Heart left ventricle (tissue), 16 donors: Measurements from ENCODE around the gene QSOX2. TPM values are rescaled to one million over a fixed set of nuclear protein-coding genes. Genes with fewer than 3 reads are reported as not detected.

Experiments used
- ATAC-seq, 4 donors: fragments of 200-7000 bp; cut with Tn5 transposase; one replicate each; pipeline ENCODE4 v1.9.1; 2020 to 2022; ENCODE audit warnings: moderate library complexity in 4 of 4, mild to moderate bottlenecking in 3 of 4, moderate number of reproducible peaks in 1 of 4
- DNase-seq, 5 donors: peaks; one replicate each; pipeline ENCODE4 v3.0.0-alpha.2; 2020
- H3K27ac ChIP-seq, 12 donors: fragments of 200-600 bp; sonication (generic) in 4 of 12; one replicate each; pipeline versions ENCODE4 v1.5.0 to v1.8.0; 2016 to 2022; ENCODE audit warnings: mild to moderate bottlenecking in 2 of 12
- H3K27me3 ChIP-seq, 9 donors: fragments of 200-600 bp; sonication (generic) in 2 of 9; one replicate each; pipeline versions ENCODE4 v1.5.1 to v1.8.0; 2016 to 2022; ENCODE audit warnings: mild to moderate bottlenecking in 3 of 9
- H3K36me3 ChIP-seq, 9 donors: fragments of 200-600 bp; sonication (generic) in 2 of 9; one replicate each; pipeline versions ENCODE4 v1.5.0 to v1.8.0; 2018 to 2022; ENCODE audit warnings: mild to moderate bottlenecking in 2 of 9
- H3K4me1 ChIP-seq, 12 donors: fragments of 200-600 bp; sonication (generic) in 4 of 12; one replicate each; pipeline versions ENCODE4 v1.5.0 to v1.8.0; 2016 to 2022; ENCODE audit warnings: mild to moderate bottlenecking in 3 of 12
- H3K4me3 ChIP-seq, 12 donors: fragments of 200-600 bp; sonication (generic) in 4 of 12; one replicate each; pipeline versions ENCODE4 v1.5.0 to v1.8.0; 2017 to 2022; ENCODE audit warnings: mild to moderate bottlenecking in 9 of 12, moderate library complexity in 4 of 12
- H3K9me3 ChIP-seq, 12 donors: fragments of 200-600 bp; sonication (generic) in 4 of 12; one replicate each; pipeline versions ENCODE4 v1.5.0 to v1.8.0; 2016 to 2022; ENCODE audit warnings: mild to moderate bottlenecking in 1 of 12
- POLR2A ChIP-seq, 2 donors: fragments of 450-650 bp; IDR thresholded peaks; one replicate each; pipeline ENCODE4 v1.6.1; 2017; ENCODE audit warnings: antibody characterized with exemption in 2 of 2, mild to moderate bottlenecking in 2 of 2, moderate library complexity in 2 of 2
- WGBS, 4 donors: extraction: QIAGEN DNeasy Blood & Tissue Kit in 2 of 4; methylation state at CpG; one replicate each; pipeline versions ENCODE4 v1.1.5 to v1.1.7; 2013 to 2018; 5-methylcytosine and 5-hydroxymethylcytosine counted together
- intact Hi-C, 10 donors: fragments of 100-400 bp; cut with DNase I; formaldehyde crosslinking; loops; one replicate each; pipeline versions ENCODE4 v1.11.1 to v1.14.2; 2022
- polyA plus RNA-seq, 2 donors: library from polyadenylated mRNA; stranded (reverse); fragments of 200-250 nt; gene quantifications; one replicate each; pipeline ENCODE4 v1.2.3, GENCODE V29; 2013
- total RNA-seq, 9 donors: library from RNA; depleted of rRNA in 2 of 9; stranded (reverse); fragments of >200 nt in 2 of 9; fragmentation: NEBNext Ultra II Directional in 3 of 9; extraction: Animal tissue kit (Norgen Biotek cat#: 25700) in 3 of 9; gene quantifications; one replicate each; pipeline versions ENCODE4 v1.1.0 to v1.2.4, GENCODE V29; 2016 to 2023
- TF ChIP-seq, protein P1 (sequence below), 12 donors: fragments of 200-600 bp; sonication (generic) in 4 of 12; IDR thresholded peaks; one replicate each; pipeline versions ENCODE4 v1.5.0 to v1.8.0; 2018 to 2022; ENCODE audit warnings: antibody characterized with exemption in 12 of 12, mild to moderate bottlenecking in 5 of 12
- donor health status: ischemic (EF 13 %, LVEDD 7.1; RV severe dilation, severe dysfunction).
- donor health status: healthy with polysubstance abuse.
- donor health status: DM: no; HTN: yes; CAD: no.
- donor health status: DM: no; HTN: no; CAD: no.
- donor health status: ischemic (EF 25% LVEDD 6.9; RV normal size, moderate dysfunction).
- donor health status: ischemic (EF 25% LVEDD 5.7; RV mildly dilated, moderate dysfunction).
- donor health status: healthy.
- donor health status: DM: yes; HTN: yes; CAD: no.
- donor health status: ischemic (EF 35%, LVEDD 5.7; RV mildly dilated, moderate dysfunction).
- donor health status: nonischemic (EF 11% LVEDD 7.7; RV severe dilation, severe dysfunction).
- donor health status: DM: yes; HTN: yes; CAD: no.
- donor health status: PGD.
- donor health status: ischemic (EF 29% LVEDD 5.4; RV normal size, mild dysfunction).
- donor health status: nonischemic (EF 23%, LVEDD 6.1; RV moderate dilation, normal function).

QSOX2 gene
- total and polyA plus RNA-seq, 11 donors, result 4.3 to 9.9 (median 5.9) TPM

DNA sequence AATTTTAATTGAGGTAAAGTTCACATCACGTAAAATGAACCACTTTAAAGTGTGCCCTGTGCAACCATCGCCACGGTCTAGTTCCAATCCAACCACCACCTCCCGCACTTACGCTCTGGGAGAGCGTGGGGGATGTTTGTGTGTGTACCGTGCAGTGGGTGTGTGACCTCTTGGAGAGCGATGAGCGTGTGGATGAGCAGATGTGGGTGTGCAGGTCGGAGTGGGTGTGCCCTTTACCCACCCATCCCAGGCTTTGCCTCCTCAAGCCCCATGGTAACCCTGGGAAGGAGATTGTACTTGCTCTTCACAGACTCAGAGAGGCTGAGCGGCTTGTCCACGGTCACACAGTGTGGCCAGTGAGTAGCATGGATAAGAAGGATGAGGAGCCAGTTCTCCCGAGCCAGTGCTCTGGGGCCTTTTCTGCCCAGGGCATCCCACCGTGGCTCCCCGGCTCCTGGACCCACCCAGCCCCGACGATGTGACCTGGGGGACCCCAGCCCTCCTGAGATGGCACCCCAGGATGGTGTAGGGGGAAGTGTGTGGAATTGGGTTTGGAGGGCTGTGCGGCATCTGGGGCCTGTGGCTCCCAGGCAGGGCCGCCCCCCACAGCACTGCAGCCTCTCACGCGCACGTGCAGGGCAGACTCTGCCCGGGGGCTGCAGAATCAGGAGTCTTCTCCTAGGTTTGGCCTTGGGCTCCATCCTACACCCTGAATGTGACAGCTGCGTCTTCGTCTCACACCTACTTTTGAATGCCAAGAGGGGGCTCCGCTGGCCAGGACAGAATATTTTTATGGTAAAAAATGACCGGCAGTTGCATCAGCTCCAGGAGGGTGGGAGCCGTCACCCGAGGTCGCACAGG lies 54.3 kb downstream of the QSOX2 start:
- Histone ChIP-seq H3K27ac (no peak overlapping the region), H3K27me3 (peaks cover 32 to 94% (median 71%) of the 10 kb centered on the region in 9 donors), H3K4me1 (peaks cover 0 to 22% (median 0%) of the 10 kb centered on the region in 12 donors), H3K36me3 (no peaks in the 10 kb centered on the region), H3K9me3 (no peaks in the 10 kb centered on the region), H3K4me3 (no peak overlapping the region)
- TF ChIP-seq POLR2A (IDR thresholded peaks at IDR 0.05), result no peak
- TF ChIP-seq, protein P1, sequence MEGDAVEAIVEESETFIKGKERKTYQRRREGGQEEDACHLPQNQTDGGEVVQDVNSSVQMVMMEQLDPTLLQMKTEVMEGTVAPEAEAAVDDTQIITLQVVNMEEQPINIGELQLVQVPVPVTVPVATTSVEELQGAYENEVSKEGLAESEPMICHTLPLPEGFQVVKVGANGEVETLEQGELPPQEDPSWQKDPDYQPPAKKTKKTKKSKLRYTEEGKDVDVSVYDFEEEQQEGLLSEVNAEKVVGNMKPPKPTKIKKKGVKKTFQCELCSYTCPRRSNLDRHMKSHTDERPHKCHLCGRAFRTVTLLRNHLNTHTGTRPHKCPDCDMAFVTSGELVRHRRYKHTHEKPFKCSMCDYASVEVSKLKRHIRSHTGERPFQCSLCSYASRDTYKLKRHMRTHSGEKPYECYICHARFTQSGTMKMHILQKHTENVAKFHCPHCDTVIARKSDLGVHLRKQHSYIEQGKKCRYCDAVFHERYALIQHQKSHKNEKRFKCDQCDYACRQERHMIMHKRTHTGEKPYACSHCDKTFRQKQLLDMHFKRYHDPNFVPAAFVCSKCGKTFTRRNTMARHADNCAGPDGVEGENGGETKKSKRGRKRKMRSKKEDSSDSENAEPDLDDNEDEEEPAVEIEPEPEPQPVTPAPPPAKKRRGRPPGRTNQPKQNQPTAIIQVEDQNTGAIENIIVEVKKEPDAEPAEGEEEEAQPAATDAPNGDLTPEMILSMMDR (IDR thresholded peaks at IDR 0.05), result no peak
- WGBS, 4 donors, result 42 to 62% (median 44%) methylated on average over 15 to 30 of the region's 30 CpGs
- DNase-seq (no peak), ATAC-seq (peak in 1 of 4 donors; percentile 24)
- intact Hi-C loops, result no loop called here

DNA sequence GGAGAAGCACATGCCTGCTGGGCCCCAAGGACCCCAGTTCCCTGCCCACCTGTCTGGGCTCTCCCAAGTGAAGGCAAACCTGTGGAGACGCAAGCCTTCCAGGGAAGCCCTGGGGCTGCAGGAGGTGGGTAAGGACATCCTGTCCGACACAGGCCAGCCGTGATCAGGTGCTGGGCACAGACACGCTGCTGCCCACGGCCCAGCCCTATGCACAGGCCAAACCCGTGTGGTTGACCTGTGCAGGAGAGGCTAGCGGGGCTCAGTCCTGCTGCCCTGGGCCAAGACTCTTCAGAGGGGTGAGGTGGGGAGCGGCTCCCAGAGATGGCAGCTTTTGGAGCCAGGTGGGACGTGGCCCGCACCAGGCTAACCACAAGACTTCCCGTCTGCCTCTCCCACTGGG lies 55.0 kb downstream of the QSOX2 start:
- no peak for DNase-seq
- Histone ChIP-seq H3K4me1 (peaks cover 0 to 22% (median 0%) of the 10 kb centered on the region in 12 donors), H3K27ac (no peak overlapping the region), H3K9me3 (no peaks in the 10 kb centered on the region), H3K4me3 (no peak overlapping the region), H3K27me3 (peaks cover 28 to 92% (median 67%) of the 10 kb centered on the region in 9 donors), H3K36me3 (no peaks in the 10 kb centered on the region)
- intact Hi-C loops, result no loop called here
- TF ChIP-seq, protein P1 (IDR thresholded peaks at IDR 0.05), result no peak
- TF ChIP-seq POLR2A (IDR thresholded peaks at IDR 0.05), result no peak
- no peak for ATAC-seq
- WGBS, 4 donors, result 46 to 77% (median 60%) methylated on average over 8 to 11 of the region's 11 CpGs

DNA sequence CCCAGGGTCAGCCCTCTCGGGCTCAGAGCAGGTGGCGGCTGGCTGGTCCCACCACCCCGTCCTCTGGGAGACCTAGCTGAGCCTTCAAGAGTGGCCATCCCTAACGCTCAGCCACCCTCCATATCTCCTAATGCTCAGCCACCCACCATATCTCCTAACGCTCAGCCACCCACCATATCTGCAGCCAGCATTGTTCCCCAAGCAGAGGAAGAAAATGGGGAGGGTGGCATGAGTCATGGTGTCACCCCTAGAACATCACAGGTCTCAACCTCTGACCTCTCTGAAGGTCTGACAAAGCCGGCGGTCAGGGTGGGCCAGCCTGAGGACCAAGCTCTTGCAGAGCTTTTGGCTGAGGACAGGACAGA lies 55.4 kb downstream of the QSOX2 start:
- Histone ChIP-seq H3K4me3 (no peak overlapping the region), H3K27ac (no peak overlapping the region), H3K4me1 (peaks cover 0 to 22% (median 0%) of the 10 kb centered on the region in 12 donors), H3K36me3 (no peaks in the 10 kb centered on the region), H3K27me3 (peaks cover 29 to 92% (median 67%) of the 10 kb centered on the region in 9 donors), H3K9me3 (no peaks in the 10 kb centered on the region)
- DNase-seq (no peak), ATAC-seq (no peak)
- intact Hi-C loops, result no loop called here
- TF ChIP-seq POLR2A (IDR thresholded peaks at IDR 0.05), result no peak
- TF ChIP-seq, protein P1 (IDR thresholded peaks at IDR 0.05), result no peak
- 48 to 66% (median 61%) methylated on average over 4 to 7 of the region's 7 CpGs for WGBS, 4 donors

DNA sequence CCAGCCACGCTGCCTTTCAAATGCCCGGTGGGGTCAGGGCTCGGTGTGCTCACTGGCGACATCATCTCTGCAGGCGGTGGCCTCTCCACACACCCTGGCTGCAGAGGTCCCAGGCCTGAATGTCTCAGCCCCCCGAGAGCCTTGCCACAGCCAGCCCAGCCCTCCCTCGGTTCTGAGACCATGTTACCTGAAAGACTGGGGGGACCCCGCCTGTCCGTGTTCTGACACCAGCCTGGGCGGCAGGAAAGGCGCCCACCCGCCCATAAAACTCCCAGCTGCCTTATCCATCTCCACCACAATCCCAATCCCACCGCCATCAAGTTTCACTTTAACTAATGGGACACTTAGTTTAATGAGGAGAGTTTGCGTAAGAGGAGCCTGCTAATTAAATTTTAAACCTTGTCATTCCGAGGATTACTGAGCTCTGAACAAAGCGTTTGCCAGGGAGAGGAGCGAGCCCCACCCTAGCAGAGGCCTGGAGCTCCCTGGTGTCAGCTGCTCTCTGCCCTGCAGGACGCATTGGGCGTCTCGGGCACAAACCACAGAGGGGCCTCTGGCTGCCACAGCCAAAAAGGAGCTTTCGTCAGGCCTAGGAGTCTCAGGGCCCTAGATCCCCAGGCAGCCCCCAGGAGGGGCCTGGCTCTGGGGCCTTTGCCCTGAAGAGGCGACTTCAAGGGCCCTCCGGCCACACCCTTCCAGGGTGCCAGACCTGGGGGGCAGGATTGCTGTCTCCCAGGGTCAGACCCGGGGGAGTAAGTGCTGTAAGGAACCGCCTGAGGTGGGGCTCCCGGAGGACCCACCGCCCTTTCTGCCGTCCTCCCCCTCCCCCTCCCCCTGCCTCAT lies 56.0 kb downstream of the QSOX2 start:
- intact Hi-C loops, result no loop called here
- Histone ChIP-seq H3K4me1 (peaks cover 0 to 22% (median 0%) of the 10 kb centered on the region in 12 donors), H3K4me3 (no peak overlapping the region), H3K27ac (no peak overlapping the region), H3K27me3 (peaks cover 29 to 93% (median 63%) of the 10 kb centered on the region in 9 donors), H3K9me3 (no peaks in the 10 kb centered on the region), H3K36me3 (no peaks in the 10 kb centered on the region)
- no peak for ATAC-seq
- no peak for DNase-seq
- TF ChIP-seq, protein P1 (IDR thresholded peaks at IDR 0.05), result no peak
- TF ChIP-seq POLR2A (IDR thresholded peaks at IDR 0.05), result no peak
- WGBS, 4 donors, result 35 to 49% (median 45%) methylated on average over 15 to 28 of the region's 28 CpGs
